Measurements from ENCODE around the gene POM121C.
"Not testable (repeated sequence)": the region's sequence is repeated elsewhere in the genome, so short reads cannot be mapped to it uniquely, and the experiment has no call there.

POM121C gene

DNA sequence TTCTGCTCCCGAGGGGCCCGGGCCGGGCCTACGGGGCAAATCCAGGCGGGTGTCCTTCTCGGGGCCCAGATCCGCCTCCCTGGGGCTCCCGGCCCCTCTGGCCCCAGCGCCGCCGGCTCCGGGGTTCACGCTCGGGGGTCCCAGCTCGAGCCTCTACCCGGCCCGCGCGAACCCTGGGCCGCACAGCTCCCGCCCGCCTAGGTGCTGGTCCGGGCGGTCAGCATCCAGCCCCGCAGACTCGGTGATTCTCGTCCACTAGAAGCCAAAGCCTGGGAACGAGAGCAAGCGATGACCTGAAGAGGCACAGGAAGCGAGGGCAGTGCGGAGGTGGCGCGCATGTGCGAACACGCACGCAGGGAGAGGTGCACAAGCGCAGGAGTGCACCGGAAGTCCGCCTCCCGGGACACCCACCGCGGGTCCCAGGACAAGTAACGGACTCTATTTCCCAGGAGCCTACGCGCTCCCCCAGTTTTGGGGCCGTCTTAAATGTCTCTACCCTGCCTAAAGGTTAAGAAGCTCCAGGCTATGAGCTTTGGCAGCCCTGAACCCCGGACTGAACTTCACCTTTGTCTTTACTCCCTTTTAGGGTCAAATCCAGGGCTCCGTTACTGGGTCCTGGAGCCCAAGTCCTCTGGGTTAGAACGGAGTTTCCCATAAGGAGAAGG is at the start of gene POM121C:
POM121C (minus strand) TSS at position 321 of the 665 bp plus-strand sequence. CDS start 44,803 bp downstream, outside the sequence.
- peak; percentile 64 for DNase-seq (ENCODE audit: low read depth)
- H3K4me3 ChIP-seq (ENCODE audit: low read depth, low read length): peak within 1 kb of the TSS; percentile 68
- in situ Hi-C loops (cut with HindIII; ENCODE audit: low sequenced_read_pairs): not testable (repeated sequence)

- in situ Hi-C loops (cut with HindIII; ENCODE audit: low sequenced_read_pairs): no loop called here
- no peak for DNase-seq (ENCODE audit: low read depth)
- H3K4me3 ChIP-seq (ENCODE audit: low read depth, low read length): no peak overlapping the region
- TF ChIP-seq CTCF (IDR thresholded peaks at IDR 0.05; ENCODE audit: low read depth, low read length, missing control alignments): no peak
These were observed 48.7 kb upstream of the POM121C start for GRCh38 chr7:75534727-75535307.

DNA sequence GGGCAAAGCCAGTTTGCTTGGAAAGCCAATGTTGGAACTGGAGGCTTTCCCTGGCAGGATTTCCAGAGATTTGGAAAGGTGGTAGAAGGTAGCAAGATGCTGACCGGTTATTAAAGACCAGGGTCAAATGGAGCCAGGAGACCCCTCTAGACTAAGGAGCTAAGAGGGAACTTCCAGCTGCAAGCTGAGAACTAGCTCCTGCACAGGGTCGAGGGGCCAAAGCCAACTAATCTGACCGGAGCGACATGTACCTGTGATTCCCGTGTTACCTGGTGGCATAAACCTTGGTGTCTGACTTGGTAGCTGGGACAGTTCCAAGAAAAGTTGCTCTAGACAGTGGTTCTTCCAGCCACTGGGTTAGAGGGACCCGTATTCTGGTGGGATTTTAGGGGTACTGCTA is 47.8 kb upstream of the POM121C start:
- in situ Hi-C loops (cut with HindIII; ENCODE audit: low sequenced_read_pairs): no loop called here
- no peak overlapping the region for H3K4me3 ChIP-seq (ENCODE audit: low read depth, low read length)
- TF ChIP-seq CTCF (IDR thresholded peaks at IDR 0.05; ENCODE audit: low read depth, low read length, missing control alignments): no peak
- DNase-seq (ENCODE audit: low read depth): no peak

- no peak for DNase-seq (ENCODE audit: low read depth)
- no peak overlapping the region for H3K4me3 ChIP-seq (ENCODE audit: low read depth, low read length)
- in situ Hi-C loops (cut with HindIII; ENCODE audit: low sequenced_read_pairs): no loop called here
- no peak for TF ChIP-seq CTCF (IDR thresholded peaks at IDR 0.05; ENCODE audit: low read depth, low read length, missing control alignments)
These were observed 46.5 kb upstream of the POM121C start for GRCh38 chr7:75532639-75533038.

DNA sequence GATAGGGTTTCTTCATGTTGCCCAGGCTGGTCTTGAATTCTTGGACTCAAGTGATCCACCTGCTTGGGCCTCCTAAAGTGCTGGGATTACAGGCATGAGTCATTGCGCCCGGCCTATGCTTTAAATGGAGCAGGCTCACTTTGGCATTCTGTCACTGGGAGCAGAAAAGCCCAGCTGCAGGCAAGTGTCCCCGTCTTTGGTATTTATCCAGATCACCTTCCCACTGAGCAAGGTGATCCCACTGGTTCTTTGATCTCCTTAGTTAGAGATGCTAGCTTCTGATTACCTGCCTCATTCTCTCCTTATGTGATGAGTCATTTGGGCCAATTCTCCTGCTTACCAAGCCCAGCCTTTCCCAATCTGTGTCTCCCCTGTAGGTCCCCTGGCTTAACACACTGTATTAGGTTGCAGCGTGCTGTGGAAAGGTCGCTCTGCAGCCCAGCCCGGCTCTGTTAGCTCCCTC is 45.3 kb upstream of the POM121C start:
- no peak for DNase-seq (ENCODE audit: low read depth)
- no peak overlapping the region for H3K4me3 ChIP-seq (ENCODE audit: low read depth, low read length)
- in situ Hi-C loops (cut with HindIII; ENCODE audit: low sequenced_read_pairs): no loop called here
- TF ChIP-seq CTCF (IDR thresholded peaks at IDR 0.05; ENCODE audit: low read depth, low read length, missing control alignments): no peak

GRCh38 chr7:75527224-75527722 is 41.2 kb upstream of the POM121C start:
- in situ Hi-C loops (cut with HindIII; ENCODE audit: low sequenced_read_pairs); DNase-seq (ENCODE audit: low read depth): not testable (repeated sequence)
- peak overlapping the region; percentile 73 for H3K4me3 ChIP-seq (ENCODE audit: low read depth, low read length)

DNA sequence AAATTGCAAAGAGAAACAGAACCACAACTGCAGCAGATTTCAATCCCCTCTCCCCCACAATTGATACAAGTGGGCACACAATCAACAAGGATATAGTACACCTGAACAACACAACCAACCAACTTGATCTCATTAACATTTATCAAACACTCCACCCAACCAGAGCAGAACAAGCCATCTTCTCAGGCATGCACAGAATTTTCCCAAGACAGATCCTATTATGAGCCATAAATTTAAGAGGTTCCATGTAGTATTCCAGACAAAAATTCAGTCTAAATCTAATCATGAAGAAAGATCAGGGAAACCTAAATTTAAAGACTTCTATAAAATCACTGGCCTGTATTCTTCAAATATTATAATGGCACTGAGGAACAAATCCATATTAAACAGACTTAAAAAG is 35.6 kb upstream of the POM121C start:
- DNase-seq (ENCODE audit: low read depth); in situ Hi-C loops (cut with HindIII; ENCODE audit: low sequenced_read_pairs); H3K4me3 ChIP-seq (ENCODE audit: low read depth, low read length): not testable (repeated sequence)

- H3K4me3 ChIP-seq (ENCODE audit: low read depth, low read length); DNase-seq (ENCODE audit: low read depth); in situ Hi-C loops (cut with HindIII; ENCODE audit: low sequenced_read_pairs): not testable (repeated sequence)
These were observed 32.7 kb upstream of the POM121C start for GRCh38 chr7:75518842-75519241.

DNA sequence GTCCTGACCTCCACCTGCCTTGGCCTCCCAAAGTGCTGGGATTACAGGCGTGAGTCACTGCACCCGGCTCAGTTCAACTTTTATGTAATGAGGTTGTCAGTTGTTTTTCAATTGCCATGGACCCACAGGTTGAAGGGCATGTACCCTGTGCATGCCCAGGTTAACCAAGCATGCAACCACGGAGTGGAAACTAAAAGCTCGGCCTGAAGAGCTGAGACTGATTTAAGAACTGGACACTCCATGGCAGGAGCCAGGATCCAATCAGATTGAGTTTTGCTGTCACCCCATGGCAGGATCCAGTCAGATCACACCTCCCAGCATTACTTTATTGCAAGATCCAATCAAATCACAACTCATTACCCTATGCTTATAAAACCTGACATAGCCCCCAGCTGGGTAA is 22.9 kb upstream of the POM121C start:
- DNase-seq (ENCODE audit: low read depth); in situ Hi-C loops (cut with HindIII; ENCODE audit: low sequenced_read_pairs); H3K4me3 ChIP-seq (ENCODE audit: low read depth, low read length): not testable (repeated sequence)

- in situ Hi-C loops (cut with HindIII; ENCODE audit: low sequenced_read_pairs); H3K4me3 ChIP-seq (ENCODE audit: low read depth, low read length); DNase-seq (ENCODE audit: low read depth): not testable (repeated sequence)
These were observed 5.9 kb upstream of the POM121C start, which contains the start of gene SPDYE5 for GRCh38 chr7:75492020-75492419. Gene SPDYE5, plus strand, starts transcription at chr7:75492320. Its CDS starts 1,728 bp downstream, at chr7:75494048.

- in situ Hi-C loops (cut with HindIII; ENCODE audit: low sequenced_read_pairs): not testable (repeated sequence)
These were observed 632 bp downstream of the POM121C start for GRCh38 chr7:75485355-75485978.

GRCh38 chr7:75480313-75480712 is 5.8 kb downstream of the POM121C start:
- in situ Hi-C loops (cut with HindIII; ENCODE audit: low sequenced_read_pairs); H3K4me3 ChIP-seq (ENCODE audit: low read depth, low read length); DNase-seq (ENCODE audit: low read depth): not testable (repeated sequence)

More at GRCh38 chr7:75485355-75485978, 632 bp downstream of the POM121C start:
- peak overlapping the region; percentile 68 for H3K4me3 ChIP-seq (ENCODE audit: low read depth, low read length)
- not testable (repeated sequence) for DNase-seq (ENCODE audit: low read depth)

All from astrocyte of the cerebellum (primary cell).